ENCODE results near the gene GNAI2.
"Not testable (repeated sequence)": the region's sequence is repeated elsewhere in the genome, so short reads cannot be mapped to it uniquely, and the experiment has no call there.

Gene GNAI2

DNA sequence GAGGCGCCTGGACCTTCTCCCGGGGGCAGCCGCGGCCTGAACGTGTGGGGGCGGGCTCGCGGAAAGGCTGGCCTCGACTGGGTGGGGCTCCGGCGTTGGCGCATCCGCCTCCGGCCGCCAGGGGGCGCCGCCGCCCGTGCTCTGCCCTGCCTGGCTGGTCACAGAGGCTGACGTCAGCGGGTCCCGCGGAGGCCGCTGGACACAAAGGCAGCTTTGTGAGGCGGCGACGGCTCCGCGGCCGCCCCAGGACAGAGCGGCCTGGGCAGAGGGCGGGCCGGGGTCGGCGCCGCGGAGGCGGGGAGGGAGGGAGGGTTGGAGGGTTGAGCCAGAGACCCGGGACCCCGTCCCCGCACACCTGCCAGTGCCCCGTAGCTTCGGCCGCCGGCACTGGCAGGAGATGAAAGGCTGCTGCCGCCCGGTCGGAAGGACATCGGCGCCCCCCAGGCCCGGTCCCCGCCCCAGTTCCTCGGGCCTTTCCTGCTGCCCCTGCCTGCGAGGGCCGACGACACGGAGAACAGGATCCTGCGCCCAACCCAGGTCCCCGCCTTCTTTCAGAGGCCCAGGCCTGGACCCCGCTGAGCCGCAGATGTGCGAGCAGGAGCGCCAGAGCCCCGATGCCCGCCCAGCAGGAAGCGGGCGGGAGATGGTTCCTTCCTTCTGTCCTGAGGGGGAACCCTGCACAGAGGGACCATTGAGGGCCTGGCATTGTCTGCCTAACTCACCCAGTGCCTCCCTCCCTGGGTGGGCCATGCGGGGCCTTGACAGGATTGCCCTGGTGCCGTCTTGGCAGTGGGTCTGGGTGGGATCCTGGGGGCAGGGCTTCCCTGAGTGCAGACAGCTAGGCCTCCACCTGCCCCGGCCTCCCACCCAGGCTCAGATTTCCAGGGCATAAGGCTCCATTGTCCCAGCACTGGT, 24.3 kb downstream of the GNAI2 start:
- peak; percentile 92 for DNase-seq (ENCODE audit: extremely low spot score, insufficient read length, low read depth)
- FAIRE-seq = peak; percentile 88

DNA sequence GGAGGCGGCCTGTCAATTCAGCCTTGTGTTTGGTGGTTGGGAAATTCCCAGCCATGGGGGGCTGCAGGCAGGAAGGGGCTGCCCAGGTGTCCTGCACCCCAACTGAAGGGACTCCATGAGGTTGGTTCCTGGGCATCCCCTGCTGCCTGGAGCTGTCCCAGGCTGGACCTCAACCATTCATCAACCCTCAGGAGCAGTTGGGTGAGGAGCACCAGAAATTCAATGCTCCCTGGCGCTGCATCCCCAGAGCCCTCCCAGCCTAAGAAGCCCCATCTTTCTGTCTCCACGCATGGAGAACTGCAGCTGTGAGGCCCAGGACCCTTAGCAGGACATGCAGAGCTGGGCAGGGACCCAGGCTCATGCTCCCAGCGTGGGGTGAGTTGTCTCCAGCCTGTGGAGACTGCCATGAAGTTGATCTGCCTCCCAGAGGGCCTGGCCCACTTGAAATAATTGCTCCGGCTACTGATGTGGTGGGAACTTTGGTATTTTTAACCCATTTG, 25.0 kb downstream of the GNAI2 start:
- FAIRE-seq (no peak), DNase-seq (ENCODE audit: extremely low spot score, insufficient read length, low read depth) (no peak)

- FAIRE-seq (no peak), DNase-seq (ENCODE audit: extremely low spot score, insufficient read length, low read depth) (no peak)
These were observed 25.5 kb downstream of the GNAI2 start for GRCh38 chr3:50261505-50261904.

- FAIRE-seq; DNase-seq (ENCODE audit: extremely low spot score, insufficient read length, low read depth): not testable (repeated sequence)
These were observed 26.2 kb downstream of the GNAI2 start for GRCh38 chr3:50262200-50262599.

GRCh38 chr3:50262778-50263177, 26.8 kb downstream of the GNAI2 start:
- DNase-seq (ENCODE audit: extremely low spot score, insufficient read length, low read depth) = no peak
- FAIRE-seq = no peak

DNA sequence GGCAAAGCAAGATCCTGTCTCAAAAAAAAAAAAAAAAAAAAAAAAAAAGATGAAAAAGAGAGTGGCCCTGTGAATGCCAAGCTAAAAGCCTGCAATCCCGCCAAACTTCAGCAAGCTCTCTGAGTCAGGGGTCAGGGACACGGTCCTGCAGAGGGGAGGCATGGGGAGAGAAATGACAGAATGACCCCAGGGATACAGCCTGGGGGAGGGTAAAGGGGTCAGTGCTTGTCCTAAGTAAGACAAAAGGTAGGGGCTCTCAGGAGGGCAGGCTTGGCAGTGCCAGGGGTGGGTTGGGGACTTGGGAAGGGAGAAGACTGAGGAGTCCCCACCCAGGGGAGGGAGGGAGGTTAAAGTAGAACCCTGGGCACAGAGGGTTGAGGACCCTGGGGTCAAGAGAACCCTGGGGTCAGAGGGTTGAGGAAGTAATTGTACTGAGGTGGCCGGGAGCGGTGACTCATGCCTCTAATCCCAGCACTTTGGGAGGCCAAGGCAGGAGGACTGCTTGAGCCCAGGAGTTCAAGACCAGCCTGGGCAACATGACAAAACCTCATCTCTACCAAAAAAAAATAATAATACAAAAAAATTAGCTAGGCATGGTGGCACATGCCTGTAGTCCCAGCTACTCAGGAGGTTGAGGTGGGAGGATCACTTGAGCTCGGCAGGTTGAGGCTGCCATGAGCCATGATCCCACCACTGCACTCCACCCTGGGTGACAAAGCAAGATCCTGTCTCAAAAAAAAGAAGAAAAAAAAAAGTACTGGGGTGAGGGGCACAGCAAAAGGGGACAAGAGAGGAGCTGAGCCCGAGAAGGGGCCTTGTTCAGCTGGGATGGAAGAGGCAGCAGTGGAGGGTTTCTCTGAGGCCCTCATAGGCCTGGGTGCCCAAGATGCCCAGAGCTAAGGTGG, 27.7 kb downstream of the GNAI2 start:
- no peak for DNase-seq (ENCODE audit: extremely low spot score, insufficient read length, low read depth)
- no peak for FAIRE-seq

DNA sequence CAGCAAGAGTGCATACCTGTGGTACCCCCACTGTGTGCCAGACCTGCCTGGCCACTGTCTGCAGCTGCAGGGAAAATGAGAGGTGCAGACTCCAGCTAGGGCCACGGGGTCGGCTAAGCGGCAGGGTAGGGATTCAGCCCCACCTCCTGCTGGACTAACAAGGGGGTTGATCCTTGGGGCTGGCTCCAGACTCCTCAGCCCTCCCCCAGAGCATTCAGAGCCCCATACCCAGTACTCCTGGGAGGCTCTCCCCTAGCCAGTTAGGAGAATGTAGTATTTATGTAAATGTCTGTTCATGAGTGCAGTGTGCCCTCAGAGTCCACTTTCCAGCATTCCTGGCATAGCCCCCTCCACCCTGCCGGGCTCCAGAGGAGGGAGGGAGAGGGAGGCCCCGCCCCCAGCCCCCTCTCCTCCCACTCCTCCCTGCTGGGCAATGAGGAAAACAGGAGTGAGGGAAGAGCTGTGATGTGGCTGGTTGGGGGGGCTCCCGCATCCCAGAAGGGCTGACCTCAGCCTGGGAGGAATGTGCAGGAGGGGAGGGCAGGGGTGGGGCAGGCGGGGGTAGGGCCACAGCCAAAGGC, 28.5 kb downstream of the GNAI2 start:
- no peak for DNase-seq (ENCODE audit: extremely low spot score, insufficient read length, low read depth)
- FAIRE-seq = no peak

GRCh38 chr3:50264964-50265485, 29.0 kb downstream of the GNAI2 start:
- FAIRE-seq (no peak), DNase-seq (ENCODE audit: extremely low spot score, insufficient read length, low read depth) (no peak)

DNA sequence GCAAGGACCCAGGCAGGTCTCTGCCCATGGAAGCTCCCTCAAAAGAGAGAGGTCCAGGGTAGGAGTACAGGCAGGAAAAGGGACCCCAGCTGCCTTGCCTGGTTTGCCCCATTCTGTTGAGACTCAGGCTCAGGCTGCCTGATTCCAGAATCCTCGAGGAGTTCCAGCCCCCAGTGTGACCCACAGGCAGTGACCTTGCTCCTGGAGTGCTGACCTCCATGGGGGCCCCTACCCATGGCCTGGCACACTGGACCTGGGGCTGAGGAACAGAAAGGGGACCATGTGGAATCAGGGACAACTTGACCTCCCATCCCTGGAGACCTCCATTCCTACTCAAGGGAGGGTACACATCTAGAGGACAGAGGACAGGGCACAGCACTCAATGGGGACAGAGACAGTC, 29.6 kb downstream of the GNAI2 start:
- no peak for DNase-seq (ENCODE audit: extremely low spot score, insufficient read length, low read depth)
- FAIRE-seq = no peak

- FAIRE-seq (no peak), DNase-seq (ENCODE audit: extremely low spot score, insufficient read length, low read depth) (no peak)
These were observed 30.0 kb downstream of the GNAI2 start for GRCh38 chr3:50266017-50266416.

DNA sequence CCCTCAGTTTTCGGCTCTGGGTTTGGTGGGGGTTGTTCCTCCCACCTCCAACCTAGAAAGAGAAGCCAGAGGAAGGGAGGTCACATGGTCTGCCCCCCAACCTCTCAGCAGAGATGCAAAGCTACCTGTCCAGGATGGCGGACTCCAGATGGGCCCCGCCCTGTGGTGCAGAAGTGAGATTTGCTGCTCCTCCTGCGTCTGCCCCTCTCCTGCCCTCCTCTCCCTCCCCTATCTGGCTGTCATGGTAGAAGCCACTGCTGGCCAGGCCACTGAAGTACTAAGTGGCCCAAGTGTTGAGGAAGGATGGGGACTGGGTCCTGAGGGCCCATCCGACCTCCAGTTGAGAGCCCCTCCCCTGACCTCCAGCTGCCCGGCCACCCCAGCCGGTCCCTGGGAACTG, 30.8 kb downstream of the GNAI2 start:
- FAIRE-seq (no peak), DNase-seq (ENCODE audit: extremely low spot score, insufficient read length, low read depth) (no peak)

- FAIRE-seq (no peak), DNase-seq (ENCODE audit: extremely low spot score, insufficient read length, low read depth) (no peak)
These were observed 31.4 kb downstream of the GNAI2 start for GRCh38 chr3:50267280-50267913.

DNA sequence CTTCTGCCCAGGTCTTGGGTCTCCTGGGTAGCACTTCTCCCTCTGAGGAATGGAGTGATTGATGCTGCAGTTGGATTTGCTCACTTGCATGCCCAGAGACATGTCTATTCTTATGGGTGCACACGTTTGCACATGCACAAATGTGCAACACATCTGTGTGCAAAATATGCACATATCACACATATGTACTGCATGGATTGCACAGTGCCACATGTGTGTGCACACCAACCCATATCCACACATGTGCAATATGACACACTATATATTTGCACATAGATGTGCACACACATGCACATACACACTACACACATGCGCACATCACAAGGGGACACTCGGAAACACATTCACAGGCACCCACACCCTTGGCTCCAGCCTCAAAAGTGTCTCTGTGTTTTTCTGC, 32.3 kb downstream of the GNAI2 start:
- DNase-seq (ENCODE audit: extremely low spot score, insufficient read length, low read depth) (no peak), FAIRE-seq (no peak)

DNA sequence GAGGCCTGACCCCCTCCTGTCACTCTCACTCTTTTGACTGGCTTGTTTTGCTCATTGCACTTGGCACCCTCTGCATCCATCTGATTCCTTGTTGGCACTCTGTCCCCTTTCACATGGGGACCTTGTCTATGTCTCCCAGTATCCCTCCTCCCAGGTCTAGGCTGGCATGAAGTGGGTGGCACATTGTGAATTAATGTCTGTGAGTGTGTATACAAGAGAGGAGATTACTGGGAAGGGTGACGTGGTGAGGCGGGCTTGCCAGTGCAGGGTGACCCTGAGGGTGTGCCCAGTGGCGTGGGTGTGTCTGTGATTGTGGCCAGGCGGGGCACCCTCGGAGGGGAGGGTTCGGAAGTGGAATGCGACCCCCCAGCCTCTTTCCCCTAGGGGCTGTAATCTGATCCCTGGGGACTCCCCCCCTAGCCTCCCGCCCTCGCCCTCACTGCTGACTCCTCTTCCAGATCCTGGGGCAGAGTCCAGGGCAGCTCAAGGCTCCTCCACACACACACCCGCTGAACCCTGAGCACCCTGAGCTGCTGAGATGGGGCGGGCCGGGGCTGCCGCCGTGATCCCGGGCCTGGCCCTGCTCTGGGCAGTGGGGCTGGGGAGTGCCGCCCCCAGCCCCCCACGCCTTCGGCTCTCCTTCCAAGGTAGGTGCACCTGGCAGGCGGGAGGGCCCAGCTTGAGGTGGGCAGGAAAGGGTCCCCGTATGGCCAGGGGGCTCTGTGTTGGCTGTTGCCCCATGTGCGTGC, 32.9 kb downstream of the GNAI2 start, which contains the start of gene SEMA3B:
Gene SEMA3B (plus strand): TSS at position 445 of the 749 bp plus-strand sequence. CDS start 94 bp downstream, at position 539.
- DNase-seq (ENCODE audit: extremely low spot score, insufficient read length, low read depth) (no peak), FAIRE-seq (no peak)

DNA sequence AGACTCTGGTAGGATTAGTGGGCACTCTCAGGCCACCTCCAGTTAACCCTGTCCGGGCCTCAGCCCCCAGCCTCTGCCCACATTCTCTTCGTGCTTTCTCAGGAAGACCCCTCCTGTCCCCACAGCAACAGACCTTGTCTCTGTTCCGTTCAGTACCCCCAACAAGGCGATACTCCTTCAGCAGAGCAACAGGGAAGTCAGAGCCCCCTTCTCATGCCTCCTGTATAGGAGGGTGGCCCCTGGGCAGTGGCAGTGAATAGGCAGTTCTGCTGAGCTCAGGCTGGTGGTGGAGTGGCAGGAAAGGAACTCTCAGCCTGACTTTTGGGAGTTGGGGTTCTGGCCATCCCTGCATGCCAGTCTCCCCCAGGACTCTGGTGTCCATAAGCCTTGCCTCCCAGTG, 33.5 kb downstream of the GNAI2 start:
- DNase-seq (ENCODE audit: extremely low spot score, insufficient read length, low read depth) (no peak), FAIRE-seq (no peak)

DNA sequence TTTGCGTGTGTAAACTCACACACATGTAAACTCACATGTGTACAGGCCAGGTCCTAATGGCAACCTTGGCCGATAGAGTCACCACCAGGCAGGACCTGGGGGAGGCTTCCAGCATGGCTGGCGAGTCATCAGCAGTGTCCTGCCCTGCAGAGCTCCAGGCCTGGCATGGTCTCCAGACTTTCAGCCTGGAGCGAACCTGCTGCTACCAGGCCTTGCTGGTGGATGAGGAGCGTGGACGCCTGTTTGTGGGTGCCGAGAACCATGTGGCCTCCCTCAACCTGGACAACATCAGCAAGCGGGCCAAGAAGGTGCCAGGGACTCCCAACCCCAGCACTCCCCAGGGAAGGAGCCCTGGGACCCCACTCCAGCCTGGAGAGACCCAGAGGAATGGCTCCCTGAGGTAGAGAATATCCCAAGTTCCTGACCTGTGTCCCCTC, 34.0 kb downstream of the GNAI2 start:
- no peak for DNase-seq (ENCODE audit: extremely low spot score, insufficient read length, low read depth)
- no peak for FAIRE-seq

DNA sequence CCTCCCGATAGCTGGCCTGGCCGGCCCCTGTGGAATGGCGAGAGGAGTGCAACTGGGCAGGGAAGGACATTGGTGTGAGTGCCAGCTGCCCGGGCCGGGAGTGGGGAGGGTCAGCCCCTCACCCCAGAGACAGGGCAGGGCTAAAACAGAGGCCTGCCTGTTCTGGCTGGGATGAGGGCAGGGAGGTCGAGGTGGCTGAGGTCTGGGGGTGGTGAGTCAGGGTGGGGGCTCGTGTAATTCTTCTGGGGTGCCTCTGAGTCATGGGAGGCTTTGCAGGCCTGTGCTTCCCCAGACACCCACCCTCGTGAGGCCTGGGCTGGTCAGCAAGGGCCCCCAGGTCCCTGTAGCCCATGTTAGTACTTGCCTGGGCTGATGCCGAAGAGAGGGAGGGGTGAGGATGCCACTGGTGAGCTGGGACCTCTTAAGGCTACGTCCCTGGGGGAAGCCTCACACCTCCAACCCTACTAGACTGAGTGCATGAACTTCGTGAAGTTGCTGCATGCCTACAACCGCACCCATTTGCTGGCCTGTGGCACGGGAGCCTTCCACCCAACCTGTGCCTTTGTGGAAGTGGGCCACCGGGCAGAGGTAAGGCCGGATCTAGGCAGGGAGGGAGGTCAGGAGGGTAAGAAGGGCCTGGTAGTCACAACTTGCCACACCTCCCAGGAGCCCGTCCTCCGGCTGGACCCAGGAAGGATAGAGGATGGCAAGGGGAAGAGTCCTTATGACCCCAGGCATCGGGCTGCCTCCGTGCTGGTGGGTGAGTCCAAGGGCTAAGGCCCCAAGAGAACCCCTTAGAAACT, 34.6 kb downstream of the GNAI2 start:
- no peak for FAIRE-seq
- DNase-seq (ENCODE audit: extremely low spot score, insufficient read length, low read depth) = no peak

- DNase-seq (ENCODE audit: extremely low spot score, insufficient read length, low read depth) = no peak
- FAIRE-seq = no peak
These were observed 35.4 kb downstream of the GNAI2 start for GRCh38 chr3:50271314-50271936.
